ENCODE data around the gene TMEM182. TPM values are rescaled to one million over a fixed set of nuclear protein-coding genes. Genes with fewer than 3 reads are reported as not detected.

TMEM182 gene
- polyA plus RNA-seq, 1 donor from 2014 or later, result 3.8 TPM

- H3K9me3 ChIP-seq (ENCODE audit: low read length), result no peaks in the 10 kb centered on the region
- no peaks in the 10 kb centered on the region for H4K20me1 ChIP-seq (ENCODE audit: insufficient read depth)
- H3K4me3 ChIP-seq (ENCODE audit: low read length), result no peak overlapping the region
- H3K9me2 ChIP-seq (ENCODE audit: insufficient read depth, low read length), result no peaks in the 10 kb centered on the region
- H3K27ac ChIP-seq (ENCODE audit: low read length), result no peak overlapping the region
- no peaks in the 10 kb centered on the region for H3K36me3 ChIP-seq (ENCODE audit: insufficient read depth, low read length)
- no peak overlapping the region for H2AFZ ChIP-seq (ENCODE audit: low read depth, low read length)
- H3K79me2 ChIP-seq (replicated peaks; ENCODE audit: insufficient read depth, low read length), result no peaks in the 10 kb centered on the region
- TF ChIP-seq TAF1 (IDR thresholded peaks at IDR 0.05; ENCODE audit: low read depth), result no peak
- no peak for TF ChIP-seq EP300 (conservative IDR thresholded peaks at IDR 0.05; ENCODE audit: poor library complexity, severe bottlenecking)
- no peak for TF ChIP-seq RAD21 (conservative IDR thresholded peaks at IDR 0.05)
- TF ChIP-seq, protein P1, sequence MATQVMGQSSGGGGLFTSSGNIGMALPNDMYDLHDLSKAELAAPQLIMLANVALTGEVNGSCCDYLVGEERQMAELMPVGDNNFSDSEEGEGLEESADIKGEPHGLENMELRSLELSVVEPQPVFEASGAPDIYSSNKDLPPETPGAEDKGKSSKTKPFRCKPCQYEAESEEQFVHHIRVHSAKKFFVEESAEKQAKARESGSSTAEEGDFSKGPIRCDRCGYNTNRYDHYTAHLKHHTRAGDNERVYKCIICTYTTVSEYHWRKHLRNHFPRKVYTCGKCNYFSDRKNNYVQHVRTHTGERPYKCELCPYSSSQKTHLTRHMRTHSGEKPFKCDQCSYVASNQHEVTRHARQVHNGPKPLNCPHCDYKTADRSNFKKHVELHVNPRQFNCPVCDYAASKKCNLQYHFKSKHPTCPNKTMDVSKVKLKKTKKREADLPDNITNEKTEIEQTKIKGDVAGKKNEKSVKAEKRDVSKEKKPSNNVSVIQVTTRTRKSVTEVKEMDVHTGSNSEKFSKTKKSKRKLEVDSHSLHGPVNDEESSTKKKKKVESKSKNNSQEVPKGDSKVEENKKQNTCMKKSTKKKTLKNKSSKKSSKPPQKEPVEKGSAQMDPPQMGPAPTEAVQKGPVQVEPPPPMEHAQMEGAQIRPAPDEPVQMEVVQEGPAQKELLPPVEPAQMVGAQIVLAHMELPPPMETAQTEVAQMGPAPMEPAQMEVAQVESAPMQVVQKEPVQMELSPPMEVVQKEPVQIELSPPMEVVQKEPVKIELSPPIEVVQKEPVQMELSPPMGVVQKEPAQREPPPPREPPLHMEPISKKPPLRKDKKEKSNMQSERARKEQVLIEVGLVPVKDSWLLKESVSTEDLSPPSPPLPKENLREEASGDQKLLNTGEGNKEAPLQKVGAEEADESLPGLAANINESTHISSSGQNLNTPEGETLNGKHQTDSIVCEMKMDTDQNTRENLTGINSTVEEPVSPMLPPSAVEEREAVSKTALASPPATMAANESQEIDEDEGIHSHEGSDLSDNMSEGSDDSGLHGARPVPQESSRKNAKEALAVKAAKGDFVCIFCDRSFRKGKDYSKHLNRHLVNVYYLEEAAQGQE (IDR thresholded peaks at IDR 0.05; ENCODE audit: borderline replicate concordance), result no peak
- TF ChIP-seq MXI1 (conservative IDR thresholded peaks at IDR 0.05; ENCODE audit: poor library complexity, severe bottlenecking), result no peak
- TF ChIP-seq POLR2AphosphoS5 (IDR thresholded peaks at IDR 0.05), result no peak
- no peak for TF ChIP-seq SMC3 (conservative IDR thresholded peaks at IDR 0.05; ENCODE audit: poor library complexity)
- no peak for TF ChIP-seq CTCF (IDR thresholded peaks at IDR 0.05; ENCODE audit: poor library complexity, severe bottlenecking)
- no peak for TF ChIP-seq EZH2 (IDR thresholded peaks at IDR 0.05; ENCODE audit: borderline replicate concordance, insufficient read depth, low read length, poor library complexity, severe bottlenecking)
- no peak overlapping the region for H3K9ac ChIP-seq (ENCODE audit: low read length)
- H3F3A ChIP-seq (ENCODE audit: insufficient read depth, low read length, poor library complexity, severe bottlenecking), result no peaks in the 10 kb centered on the region
- H3K27me3 ChIP-seq (ENCODE audit: insufficient read depth, low read depth, low read length), result no peaks in the 10 kb centered on the region
- H3K4me2 ChIP-seq (ENCODE audit: low read length), result no peak overlapping the region
Measured at GRCh38 chr2:102768253-102768652, 6.4 kb downstream of the TMEM182 start.

- H3K27me3 ChIP-seq (ENCODE audit: insufficient read depth, low read depth, low read length), result no peaks in the 10 kb centered on the region
- H3K27ac ChIP-seq (ENCODE audit: low read length), result no peak overlapping the region
- no peak overlapping the region for H3K9ac ChIP-seq (ENCODE audit: low read length)
- TF ChIP-seq EZH2 (IDR thresholded peaks at IDR 0.05; ENCODE audit: borderline replicate concordance, insufficient read depth, low read length, poor library complexity, severe bottlenecking) (no peak), MXI1 (conservative IDR thresholded peaks at IDR 0.05; ENCODE audit: poor library complexity, severe bottlenecking) (no peak), SMC3 (conservative IDR thresholded peaks at IDR 0.05; ENCODE audit: poor library complexity) (no peak), CTCF (IDR thresholded peaks at IDR 0.05; ENCODE audit: poor library complexity, severe bottlenecking) (no peak), POLR2AphosphoS5 (IDR thresholded peaks at IDR 0.05) (no peak), RAD21 (conservative IDR thresholded peaks at IDR 0.05) (no peak), TAF1 (IDR thresholded peaks at IDR 0.05; ENCODE audit: low read depth) (no peak), EP300 (conservative IDR thresholded peaks at IDR 0.05; ENCODE audit: poor library complexity, severe bottlenecking) (no peak)
- TF ChIP-seq, protein P1 (IDR thresholded peaks at IDR 0.05; ENCODE audit: borderline replicate concordance), result no peak
- H3K4me2 ChIP-seq (ENCODE audit: low read length), result no peak overlapping the region
- no peak overlapping the region for H2AFZ ChIP-seq (ENCODE audit: low read depth, low read length)
- no peaks in the 10 kb centered on the region for H3K9me2 ChIP-seq (ENCODE audit: insufficient read depth, low read length)
- H4K20me1 ChIP-seq (ENCODE audit: insufficient read depth), result no peaks in the 10 kb centered on the region
- no peaks in the 10 kb centered on the region for H3K79me2 ChIP-seq (replicated peaks; ENCODE audit: insufficient read depth, low read length)
- H3F3A ChIP-seq (ENCODE audit: insufficient read depth, low read length, poor library complexity, severe bottlenecking), result no peaks in the 10 kb centered on the region
- H3K36me3 ChIP-seq (ENCODE audit: insufficient read depth, low read length), result no peaks in the 10 kb centered on the region
- no peak overlapping the region for H3K4me3 ChIP-seq (ENCODE audit: low read length)
- no peaks in the 10 kb centered on the region for H3K9me3 ChIP-seq (ENCODE audit: low read length)
Measured at GRCh38 chr2:102768892-102769291, 7.1 kb downstream of the TMEM182 start.

Measured in neural cell (in vitro differentiated cells).